ENCODE results near the gene FBXW11.

The FBXW11 gene

GRCh38 chr5:172003746-172004145 is 2.7 kb downstream of the FBXW11 start:
- Histone ChIP-seq H3K4me1 (ENCODE audit: control insufficient read depth in 2 of 2, insufficient read depth in 2 of 2, low read length in 2 of 2) (peaks cover 21% of the 10 kb centered on the region in 2 donors), H3K4me3 (ENCODE audit: low read length in 2 of 2) (no peak overlapping the region)

DNA sequence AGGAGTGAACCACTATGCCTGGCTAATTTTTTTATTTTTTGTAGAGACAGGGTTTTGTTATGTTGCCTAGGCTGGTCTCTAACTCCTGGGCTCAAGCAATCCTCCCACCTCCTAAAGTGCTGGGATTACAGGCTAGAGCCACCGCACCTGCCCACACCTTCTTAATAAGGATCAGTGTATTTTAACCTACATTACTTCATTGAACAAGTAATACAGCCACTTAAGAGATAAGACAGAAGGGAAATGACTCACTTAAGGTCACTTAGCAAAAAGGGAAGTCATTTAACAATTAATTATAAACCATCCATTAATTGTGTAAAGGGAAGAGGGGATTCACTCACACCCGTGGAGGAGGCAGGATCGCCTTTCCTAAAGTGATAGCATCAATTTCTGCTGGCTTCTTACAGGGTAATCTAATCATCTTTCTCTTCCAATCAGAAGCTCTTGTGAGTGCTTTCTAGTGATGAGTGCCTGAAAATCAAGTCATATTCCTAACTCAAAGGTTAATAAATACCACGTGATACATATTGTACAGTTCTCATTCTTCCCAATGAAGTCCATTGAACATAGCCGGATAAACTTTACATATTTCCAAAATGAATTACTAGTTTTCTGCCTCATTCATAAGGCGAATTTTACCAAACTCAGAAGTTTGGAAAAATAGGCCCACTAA is 3.5 kb downstream of the FBXW11 start:
- Histone ChIP-seq H3K9ac (ENCODE audit: low read depth in 1 of 2, low read length in 2 of 2) (no peak overlapping the region), H3K4me3 (ENCODE audit: low read length in 2 of 2) (no peak overlapping the region), H3K27ac (ENCODE audit: low read depth in 2 of 2, low read length in 2 of 2) (no peak overlapping the region), H3K4me1 (ENCODE audit: control insufficient read depth in 2 of 2, insufficient read depth in 2 of 2, low read length in 2 of 2) (peaks cover 21% of the 10 kb centered on the region in 2 donors), H3K9me3 (ENCODE audit: control insufficient read depth in 2 of 2, low read length in 2 of 2) (no peaks in the 10 kb centered on the region), H3K27me3 (ENCODE audit: control insufficient read depth in 2 of 2, insufficient read depth in 2 of 2, low read length in 2 of 2) (no peaks in the 10 kb centered on the region), H3K36me3 (ENCODE audit: control insufficient read depth in 2 of 2, insufficient read depth in 2 of 2, low read length in 2 of 2) (no peaks in the 10 kb centered on the region)

More at GRCh38 chr5:172003746-172004145, 2.7 kb downstream of the FBXW11 start:
- Histone ChIP-seq H3K9me3 (ENCODE audit: control insufficient read depth in 2 of 2, low read length in 2 of 2) (no peaks in the 10 kb centered on the region), H3K36me3 (ENCODE audit: control insufficient read depth in 2 of 2, insufficient read depth in 2 of 2, low read length in 2 of 2) (no peaks in the 10 kb centered on the region), H3K27ac (ENCODE audit: low read depth in 2 of 2, low read length in 2 of 2) (no peak overlapping the region), H3K9ac (ENCODE audit: low read depth in 1 of 2, low read length in 2 of 2) (no peak overlapping the region), H3K27me3 (ENCODE audit: control insufficient read depth in 2 of 2, insufficient read depth in 2 of 2, low read length in 2 of 2) (no peaks in the 10 kb centered on the region)

DNA sequence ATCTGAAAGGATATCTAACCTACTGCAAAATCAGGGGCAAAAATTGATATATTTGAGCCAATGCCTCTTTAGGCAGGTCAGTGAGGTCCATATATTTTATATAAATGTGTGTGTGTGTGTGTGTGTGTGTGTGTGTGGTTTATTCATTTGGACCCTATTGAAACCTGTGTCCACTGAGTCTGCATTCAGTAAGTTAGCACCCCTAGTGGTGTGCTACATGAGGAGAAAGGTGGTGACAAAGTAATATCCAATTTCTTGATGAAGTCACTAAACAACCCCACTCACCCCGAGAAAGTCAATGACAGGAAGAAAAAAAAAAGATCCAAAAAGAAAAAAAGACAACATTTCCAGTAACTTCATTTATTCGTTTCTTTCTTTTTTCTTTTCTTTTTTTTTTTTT is 4.1 kb downstream of the FBXW11 start:
- H3K9me3 ChIP-seq (ENCODE audit: control insufficient read depth in 2 of 2, low read length in 2 of 2), result no peaks in the 10 kb centered on the region
- H3K9ac ChIP-seq (ENCODE audit: low read depth in 1 of 2, low read length in 2 of 2), result no peak overlapping the region
- H3K27me3 ChIP-seq (ENCODE audit: control insufficient read depth in 2 of 2, insufficient read depth in 2 of 2, low read length in 2 of 2), result no peaks in the 10 kb centered on the region
- H3K36me3 ChIP-seq (ENCODE audit: control insufficient read depth in 2 of 2, insufficient read depth in 2 of 2, low read length in 2 of 2), result no peaks in the 10 kb centered on the region
- no peak overlapping the region for H3K4me3 ChIP-seq (ENCODE audit: low read length in 2 of 2)
- no peak overlapping the region for H3K27ac ChIP-seq (ENCODE audit: low read depth in 2 of 2, low read length in 2 of 2)
- H3K4me1 ChIP-seq (ENCODE audit: control insufficient read depth in 2 of 2, insufficient read depth in 2 of 2, low read length in 2 of 2), result peaks cover 14 to 16% of the 10 kb centered on the region in 2 donors

- H3K27me3 ChIP-seq (ENCODE audit: control insufficient read depth in 2 of 2, insufficient read depth in 2 of 2, low read length in 2 of 2), result no peaks in the 10 kb centered on the region
- H3K4me3 ChIP-seq (ENCODE audit: low read length in 2 of 2), result no peak overlapping the region
- H3K4me1 ChIP-seq (ENCODE audit: control insufficient read depth in 2 of 2, insufficient read depth in 2 of 2, low read length in 2 of 2), result peaks cover 7 to 9% of the 10 kb centered on the region in 2 donors
- H3K36me3 ChIP-seq (ENCODE audit: control insufficient read depth in 2 of 2, insufficient read depth in 2 of 2, low read length in 2 of 2), result peaks cover 0 to 5% of the 10 kb centered on the region in 2 donors
- H3K27ac ChIP-seq (ENCODE audit: low read depth in 2 of 2, low read length in 2 of 2), result no peak overlapping the region
- H3K9me3 ChIP-seq (ENCODE audit: control insufficient read depth in 2 of 2, low read length in 2 of 2), result no peaks in the 10 kb centered on the region
- H3K9ac ChIP-seq (ENCODE audit: low read depth in 1 of 2, low read length in 2 of 2), result no peak overlapping the region
Measured at GRCh38 chr5:171999877-172000276, 6.6 kb downstream of the FBXW11 start.

DNA sequence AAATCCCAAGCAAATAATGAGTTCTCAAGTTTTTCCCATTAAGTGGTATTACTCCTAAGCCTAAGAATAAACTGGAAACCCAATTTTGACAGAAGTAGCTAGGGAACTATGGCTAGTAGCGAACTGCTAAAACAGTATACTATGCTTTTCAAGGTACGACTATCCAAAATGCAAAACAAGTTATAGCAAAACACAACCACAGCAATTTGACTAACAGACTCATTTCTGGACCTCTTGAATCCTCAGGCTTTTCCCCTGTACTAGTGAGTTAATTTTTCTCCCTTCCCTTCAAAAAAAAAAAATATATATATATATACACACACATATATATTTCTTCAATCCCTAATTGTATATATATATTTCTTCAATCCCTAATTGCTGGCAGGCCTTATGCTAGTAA is 7.3 kb downstream of the FBXW11 start:
- Histone ChIP-seq H3K4me3 (ENCODE audit: low read length in 2 of 2) (no peak overlapping the region), H3K27ac (ENCODE audit: low read depth in 2 of 2, low read length in 2 of 2) (no peak overlapping the region), H3K27me3 (ENCODE audit: control insufficient read depth in 2 of 2, insufficient read depth in 2 of 2, low read length in 2 of 2) (no peaks in the 10 kb centered on the region), H3K9me3 (ENCODE audit: control insufficient read depth in 2 of 2, low read length in 2 of 2) (no peaks in the 10 kb centered on the region), H3K9ac (ENCODE audit: low read depth in 1 of 2, low read length in 2 of 2) (no peak overlapping the region), H3K4me1 (ENCODE audit: control insufficient read depth in 2 of 2, insufficient read depth in 2 of 2, low read length in 2 of 2) (peaks cover 3 to 6% of the 10 kb centered on the region in 2 donors), H3K36me3 (ENCODE audit: control insufficient read depth in 2 of 2, insufficient read depth in 2 of 2, low read length in 2 of 2) (peaks cover 0 to 5% of the 10 kb centered on the region in 2 donors)

DNA sequence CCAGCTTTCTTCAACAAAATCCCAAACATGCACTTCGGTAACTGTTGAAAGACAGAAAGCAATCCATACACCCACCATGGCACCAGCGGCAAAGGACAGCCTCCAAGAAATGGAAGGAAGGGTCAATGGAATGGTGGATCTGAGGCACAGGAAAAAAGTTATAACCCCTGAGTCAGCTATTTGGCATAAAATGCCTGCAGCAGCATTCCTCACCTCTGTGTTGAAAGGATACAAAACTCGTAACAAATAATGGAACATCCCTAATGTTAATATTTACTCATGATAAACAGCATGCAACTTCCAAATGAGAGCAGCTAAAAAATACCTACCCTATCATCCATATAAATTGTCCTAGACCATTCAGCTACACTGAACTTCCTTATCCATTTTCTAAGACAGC is 9.4 kb downstream of the FBXW11 start:
- no peak overlapping the region for H3K9ac ChIP-seq (ENCODE audit: low read depth in 1 of 2, low read length in 2 of 2)
- H3K27ac ChIP-seq (ENCODE audit: low read depth in 2 of 2, low read length in 2 of 2), result no peak overlapping the region
- H3K36me3 ChIP-seq (ENCODE audit: control insufficient read depth in 2 of 2, insufficient read depth in 2 of 2, low read length in 2 of 2), result peaks cover 0 to 5% of the 10 kb centered on the region in 2 donors
- no peaks in the 10 kb centered on the region for H3K27me3 ChIP-seq (ENCODE audit: control insufficient read depth in 2 of 2, insufficient read depth in 2 of 2, low read length in 2 of 2)
- H3K9me3 ChIP-seq (ENCODE audit: control insufficient read depth in 2 of 2, low read length in 2 of 2), result no peaks in the 10 kb centered on the region
- H3K4me3 ChIP-seq (ENCODE audit: low read length in 2 of 2), result no peak overlapping the region
- peaks cover 3% of the 10 kb centered on the region in 2 donors for H3K4me1 ChIP-seq (ENCODE audit: control insufficient read depth in 2 of 2, insufficient read depth in 2 of 2, low read length in 2 of 2)

- no peaks in the 10 kb centered on the region for H3K27me3 ChIP-seq (ENCODE audit: control insufficient read depth in 2 of 2, insufficient read depth in 2 of 2, low read length in 2 of 2)
- H3K27ac ChIP-seq (ENCODE audit: low read depth in 2 of 2, low read length in 2 of 2), result no peak overlapping the region
- H3K9me3 ChIP-seq (ENCODE audit: control insufficient read depth in 2 of 2, low read length in 2 of 2), result no peaks in the 10 kb centered on the region
- no peak overlapping the region for H3K4me3 ChIP-seq (ENCODE audit: low read length in 2 of 2)
- H3K36me3 ChIP-seq (ENCODE audit: control insufficient read depth in 2 of 2, insufficient read depth in 2 of 2, low read length in 2 of 2), result peaks cover 0 to 5% of the 10 kb centered on the region in 2 donors
- peaks cover 0 to 3% of the 10 kb centered on the region in 2 donors for H3K4me1 ChIP-seq (ENCODE audit: control insufficient read depth in 2 of 2, insufficient read depth in 2 of 2, low read length in 2 of 2)
- no peak overlapping the region for H3K9ac ChIP-seq (ENCODE audit: low read depth in 1 of 2, low read length in 2 of 2)
Measured at GRCh38 chr5:171992813-171993212, 13.6 kb downstream of the FBXW11 start.

DNA sequence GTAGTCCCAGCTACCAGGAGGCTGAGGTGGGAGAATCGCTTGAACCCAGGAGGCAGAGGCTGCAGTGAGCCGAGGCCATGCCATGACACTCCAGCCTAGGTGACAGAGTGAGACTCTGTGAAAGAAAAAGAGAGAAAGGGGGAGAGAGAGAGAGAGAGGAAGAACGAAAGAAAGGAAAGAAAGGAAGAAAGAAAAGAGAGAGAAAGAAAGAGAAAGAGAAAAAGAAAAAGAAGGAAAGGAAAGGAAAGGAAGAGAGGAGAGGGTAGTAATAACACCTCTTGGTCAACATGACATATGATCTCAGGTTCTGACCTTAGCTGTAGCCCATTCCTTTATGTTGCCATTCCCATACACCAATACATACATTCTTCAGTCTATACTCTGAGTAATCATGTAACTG is 14.1 kb downstream of the FBXW11 start:
- no peak overlapping the region for H3K27ac ChIP-seq (ENCODE audit: low read depth in 2 of 2, low read length in 2 of 2)
- H3K9me3 ChIP-seq (ENCODE audit: control insufficient read depth in 2 of 2, low read length in 2 of 2), result no peaks in the 10 kb centered on the region
- H3K27me3 ChIP-seq (ENCODE audit: control insufficient read depth in 2 of 2, insufficient read depth in 2 of 2, low read length in 2 of 2), result no peaks in the 10 kb centered on the region
- H3K4me1 ChIP-seq (ENCODE audit: control insufficient read depth in 2 of 2, insufficient read depth in 2 of 2, low read length in 2 of 2), result peaks cover 0 to 3% of the 10 kb centered on the region in 2 donors
- no peak overlapping the region for H3K4me3 ChIP-seq (ENCODE audit: low read length in 2 of 2)
- peaks cover 0 to 5% of the 10 kb centered on the region in 2 donors for H3K36me3 ChIP-seq (ENCODE audit: control insufficient read depth in 2 of 2, insufficient read depth in 2 of 2, low read length in 2 of 2)
- H3K9ac ChIP-seq (ENCODE audit: low read depth in 1 of 2, low read length in 2 of 2), result no peak overlapping the region

- no peaks in the 10 kb centered on the region for H3K4me1 ChIP-seq (ENCODE audit: control insufficient read depth in 2 of 2, insufficient read depth in 2 of 2, low read length in 2 of 2)
- no peaks in the 10 kb centered on the region for H3K36me3 ChIP-seq (ENCODE audit: control insufficient read depth in 2 of 2, insufficient read depth in 2 of 2, low read length in 2 of 2)
- no peaks in the 10 kb centered on the region for H3K27me3 ChIP-seq (ENCODE audit: control insufficient read depth in 2 of 2, insufficient read depth in 2 of 2, low read length in 2 of 2)
- H3K9me3 ChIP-seq (ENCODE audit: control insufficient read depth in 2 of 2, low read length in 2 of 2), result no peaks in the 10 kb centered on the region
- no peak overlapping the region for H3K27ac ChIP-seq (ENCODE audit: low read depth in 2 of 2, low read length in 2 of 2)
- no peak overlapping the region for H3K9ac ChIP-seq (ENCODE audit: low read depth in 1 of 2, low read length in 2 of 2)
- H3K4me3 ChIP-seq (ENCODE audit: low read length in 2 of 2), result no peak overlapping the region
Measured at GRCh38 chr5:171990713-171991015, 15.8 kb downstream of the FBXW11 start.

GRCh38 chr5:171989946-171990712 is 16.3 kb downstream of the FBXW11 start:
- Histone ChIP-seq H3K9ac (ENCODE audit: low read depth in 1 of 2, low read length in 2 of 2) (no peak overlapping the region), H3K27ac (ENCODE audit: low read depth in 2 of 2, low read length in 2 of 2) (no peak overlapping the region), H3K9me3 (ENCODE audit: control insufficient read depth in 2 of 2, low read length in 2 of 2) (no peaks in the 10 kb centered on the region), H3K4me1 (ENCODE audit: control insufficient read depth in 2 of 2, insufficient read depth in 2 of 2, low read length in 2 of 2) (no peaks in the 10 kb centered on the region), H3K4me3 (ENCODE audit: low read length in 2 of 2) (no peak overlapping the region), H3K36me3 (ENCODE audit: control insufficient read depth in 2 of 2, insufficient read depth in 2 of 2, low read length in 2 of 2) (no peaks in the 10 kb centered on the region), H3K27me3 (ENCODE audit: control insufficient read depth in 2 of 2, insufficient read depth in 2 of 2, low read length in 2 of 2) (no peaks in the 10 kb centered on the region)

Data from mucosa of rectum (tissue), 2 donors.